HG03575 (cell line): ENCODE data around the gene LRRC10B.

Experiments
- ATAC-seq: cut with Tn5 transposase; IDR thresholded peaks from one replicate; pipeline ENCODE4 v1.9.1; 2021; ENCODE audit not compliant: unreplicated experiment, insufficient number of reproducible peaks, low FRiP score; ENCODE audit errors: extremely low read depth

Gene LRRC10B

GRCh38 chr11:61485080-61485479, 23.5 kb upstream of the LRRC10B start:
- ATAC-seq = no peak

DNA sequence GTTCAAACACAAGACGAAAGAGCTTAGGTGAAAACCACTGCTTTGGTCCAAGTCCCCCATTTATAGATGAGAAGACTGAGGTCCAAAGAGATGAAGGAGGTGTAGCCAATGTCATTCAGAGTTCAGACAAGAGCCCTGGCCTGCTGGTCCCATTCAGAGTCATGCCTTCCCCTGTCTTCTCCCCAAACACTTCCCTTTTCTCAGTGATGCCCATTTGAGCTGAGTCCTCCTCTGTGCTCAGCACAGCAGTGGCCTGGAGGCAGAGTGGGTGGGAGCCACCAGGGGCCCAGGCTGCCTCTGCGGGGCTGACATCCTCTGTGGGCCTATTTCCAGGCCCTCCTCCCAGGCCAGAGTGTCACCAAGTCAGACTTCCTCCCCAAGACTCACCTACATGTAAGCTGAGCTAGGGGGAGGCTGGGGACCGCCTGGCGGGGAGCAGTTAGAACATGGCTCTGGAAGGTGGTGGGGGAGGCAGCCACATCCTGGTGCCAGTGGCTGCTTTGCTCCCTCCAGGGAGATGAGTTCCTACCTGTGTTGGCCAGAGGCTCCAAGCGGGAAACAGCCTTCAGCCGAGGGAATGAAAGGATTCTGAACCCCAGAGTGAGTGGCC, 22.4 kb upstream of the LRRC10B start:
- no peak for ATAC-seq

GRCh38 chr11:61486779-61487178, 21.8 kb upstream of the LRRC10B start:
- ATAC-seq = no peak

DNA sequence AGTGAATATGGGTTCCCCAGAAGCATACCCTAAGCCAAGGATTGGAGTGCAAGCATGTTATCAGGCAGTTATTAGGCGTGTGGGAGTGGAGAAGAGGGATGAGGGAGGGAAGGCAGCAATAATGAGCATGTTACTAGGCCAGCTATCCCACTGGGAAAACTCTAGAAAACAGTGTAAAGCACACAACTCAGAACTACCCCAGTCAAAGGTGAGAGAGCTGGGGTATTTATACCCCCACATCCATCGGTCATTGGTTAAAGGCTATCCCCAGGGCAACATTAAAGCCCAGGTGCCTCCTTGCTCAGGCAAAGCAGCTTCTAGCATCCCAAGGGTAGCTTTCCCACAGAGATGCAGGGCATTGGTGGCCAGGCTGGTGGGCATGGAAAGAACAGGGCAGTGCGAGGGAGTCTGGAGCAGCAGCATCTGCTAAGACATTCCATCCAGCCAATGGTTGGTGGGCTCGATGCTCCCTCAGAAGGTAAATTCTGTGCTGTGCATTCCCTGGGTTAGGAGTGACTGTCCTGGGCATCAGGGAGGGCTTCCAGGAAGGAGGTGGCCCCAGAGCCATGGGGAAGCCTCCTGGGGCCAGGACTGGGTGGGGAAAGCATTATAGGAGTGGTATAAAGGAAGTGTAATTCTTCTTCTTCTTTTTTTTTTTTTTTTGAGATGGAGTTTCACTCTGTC, 21.1 kb upstream of the LRRC10B start:
- ATAC-seq = no peak

DNA sequence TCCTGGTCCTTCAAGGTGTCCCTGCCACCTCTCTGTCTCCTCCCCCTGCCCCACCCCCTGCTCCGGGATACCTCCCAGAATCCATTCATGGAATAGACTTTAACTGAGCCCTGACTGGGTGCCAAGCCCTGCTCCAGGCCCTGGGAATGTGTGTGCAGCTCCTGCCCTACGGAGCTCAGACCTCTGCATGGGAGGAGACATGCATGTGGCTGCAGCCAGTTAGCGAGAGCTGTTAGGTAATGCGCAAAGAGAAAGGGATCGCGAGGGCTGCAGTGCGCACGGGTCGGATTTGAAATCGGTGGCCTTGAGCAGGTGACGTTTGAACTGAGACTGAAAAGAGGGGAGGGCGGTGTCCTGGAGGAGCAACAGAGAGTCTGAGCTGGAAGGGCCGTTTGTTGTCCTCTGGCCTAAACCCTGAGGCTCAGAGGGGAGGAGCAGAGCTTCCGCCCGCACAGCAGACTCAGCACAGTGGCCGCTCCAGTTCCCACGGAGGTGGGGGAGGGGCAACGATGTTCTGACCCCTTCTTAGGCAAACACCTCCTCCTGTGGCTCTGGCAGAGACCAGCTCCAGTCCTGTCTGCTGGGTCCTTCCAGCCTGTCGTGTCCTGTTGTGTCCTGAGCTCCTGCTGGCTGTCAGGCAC, 19.8 kb upstream of the LRRC10B start:
- ATAC-seq = no peak

DNA sequence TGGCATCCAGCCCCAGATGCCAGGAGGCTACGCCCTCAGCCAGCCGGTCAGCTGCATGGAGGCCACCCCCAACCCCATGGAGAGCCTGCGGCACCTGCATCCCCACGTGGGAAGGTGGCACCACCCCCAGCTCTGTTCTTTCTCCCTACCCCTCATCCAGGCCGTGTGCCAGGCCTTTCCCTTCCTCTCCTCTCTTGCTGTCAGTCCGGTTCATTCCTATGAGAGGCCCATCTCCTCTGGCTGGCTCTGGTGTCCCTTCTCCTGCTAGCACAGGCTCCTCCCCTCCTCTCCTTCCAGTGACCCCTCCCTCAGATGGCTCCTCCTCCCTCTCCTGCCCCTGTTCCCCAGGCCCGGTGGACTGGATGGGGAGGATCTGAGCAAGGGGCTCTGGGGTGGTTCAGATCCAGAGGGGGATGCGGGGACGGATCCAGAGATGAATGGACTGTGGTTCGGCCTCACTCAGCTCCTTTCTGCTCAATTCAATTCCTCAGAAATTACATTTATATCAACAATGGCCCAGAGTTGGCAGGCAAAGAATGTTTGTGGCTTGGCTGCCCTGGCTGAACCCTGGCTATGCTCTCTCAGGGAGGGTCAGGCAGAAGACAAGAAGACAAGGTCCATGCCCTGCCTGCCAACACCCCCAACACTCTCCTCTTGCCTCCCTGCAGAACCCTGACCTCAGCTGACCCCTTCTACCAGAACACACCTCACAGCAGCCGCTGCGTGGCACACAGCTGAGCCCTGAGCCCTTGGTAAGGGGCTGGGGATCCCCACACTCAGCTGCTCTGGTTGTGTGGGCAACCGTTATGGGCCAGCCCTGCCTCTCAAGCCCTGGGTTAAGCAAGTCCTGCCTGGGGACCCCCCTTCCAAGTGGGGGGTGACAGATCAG, 18.5 kb upstream of the LRRC10B start:
- ATAC-seq = no peak

- ATAC-seq = no peak
These were observed 16.7 kb upstream of the LRRC10B start for GRCh38 chr11:61491736-61492395.

DNA sequence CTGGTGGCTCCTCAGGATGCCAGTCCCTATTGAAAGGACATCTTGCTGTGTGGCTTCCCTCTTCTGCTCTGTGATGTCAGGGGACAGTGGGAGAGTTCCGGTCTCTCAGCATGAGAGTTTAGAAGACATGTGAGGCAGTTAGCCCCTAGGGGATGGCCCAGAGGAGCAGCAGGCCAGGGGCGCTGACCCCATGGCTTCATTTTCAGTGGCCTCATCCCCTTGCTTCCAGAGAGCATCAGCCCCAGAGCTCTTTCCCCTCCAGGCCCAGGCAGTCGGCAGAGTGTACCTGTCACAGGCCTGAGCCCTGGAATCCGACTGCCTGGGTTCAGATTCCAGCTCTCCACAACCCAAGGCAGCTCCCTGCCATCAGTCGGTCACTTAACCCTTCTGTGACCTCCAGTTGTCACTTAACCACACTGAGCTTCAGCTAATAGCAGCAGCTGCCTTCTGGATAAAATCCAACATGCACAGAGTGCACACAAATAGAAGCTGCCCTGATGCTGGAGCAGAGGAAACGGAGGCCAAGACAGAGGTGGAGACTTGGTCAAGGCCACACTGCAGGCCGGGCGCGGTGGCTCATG, 14.1 kb upstream of the LRRC10B start:
- ATAC-seq = no peak

- no peak for ATAC-seq
These were observed 12.5 kb upstream of the LRRC10B start for GRCh38 chr11:61495801-61496601.

DNA sequence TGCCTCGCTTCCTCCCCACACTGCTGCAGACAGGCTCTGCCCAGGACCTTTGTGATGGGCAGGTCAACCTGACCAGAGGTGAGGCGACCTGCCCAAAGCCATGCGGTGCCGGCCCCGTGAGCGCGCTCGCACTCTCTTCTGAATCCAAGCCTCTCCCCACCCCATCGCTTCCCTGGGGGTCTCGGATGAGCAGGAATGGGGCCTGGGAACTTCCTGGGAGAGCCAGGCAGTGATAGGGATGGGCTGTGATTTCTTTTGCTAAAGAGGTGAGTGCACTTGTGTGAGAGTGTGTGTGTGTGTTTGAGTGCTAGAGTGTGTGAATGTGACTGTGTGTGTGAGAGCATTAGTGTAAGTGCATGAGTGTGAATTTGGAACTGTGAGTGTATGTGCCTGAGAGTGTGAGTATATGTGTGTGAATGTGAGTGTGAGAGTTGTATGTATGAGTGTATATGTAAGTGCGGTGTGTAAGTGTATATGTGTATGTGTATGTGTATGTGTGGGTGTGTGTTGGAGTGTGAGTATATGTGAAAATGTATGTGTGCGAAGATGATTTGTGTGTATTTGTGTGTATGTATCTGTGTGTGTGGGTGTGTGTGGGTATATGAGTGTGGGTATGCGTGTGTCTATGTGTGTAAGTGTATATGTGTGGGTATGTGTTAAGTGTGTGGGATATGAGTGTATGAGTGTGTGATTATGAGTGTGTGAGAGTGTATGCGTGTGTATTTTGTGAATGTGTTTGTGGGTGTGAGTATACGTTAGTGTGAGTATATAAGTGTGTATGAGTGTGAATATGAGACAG, 11.7 kb upstream of the LRRC10B start:
- no peak for ATAC-seq

DNA sequence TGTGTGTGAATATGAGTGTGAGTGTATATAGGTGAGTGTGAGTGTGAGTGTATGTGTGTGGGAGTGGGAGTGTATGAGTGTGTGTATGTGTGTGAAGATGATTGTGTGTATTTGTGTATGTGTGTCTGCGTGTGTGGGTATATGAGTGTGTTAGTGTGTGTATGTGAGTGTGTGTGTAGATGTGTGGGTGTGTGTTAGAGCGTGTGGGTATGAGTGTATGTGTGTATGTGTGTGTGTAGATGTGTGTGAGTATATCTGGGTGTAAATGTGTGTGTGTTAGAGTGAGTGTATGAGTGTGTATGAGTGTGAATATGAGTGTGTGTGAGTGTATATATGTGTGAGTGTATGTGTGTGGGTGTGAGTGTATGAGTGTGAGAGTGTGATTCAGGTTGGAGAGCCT, 11.1 kb upstream of the LRRC10B start:
- ATAC-seq = no peak

DNA sequence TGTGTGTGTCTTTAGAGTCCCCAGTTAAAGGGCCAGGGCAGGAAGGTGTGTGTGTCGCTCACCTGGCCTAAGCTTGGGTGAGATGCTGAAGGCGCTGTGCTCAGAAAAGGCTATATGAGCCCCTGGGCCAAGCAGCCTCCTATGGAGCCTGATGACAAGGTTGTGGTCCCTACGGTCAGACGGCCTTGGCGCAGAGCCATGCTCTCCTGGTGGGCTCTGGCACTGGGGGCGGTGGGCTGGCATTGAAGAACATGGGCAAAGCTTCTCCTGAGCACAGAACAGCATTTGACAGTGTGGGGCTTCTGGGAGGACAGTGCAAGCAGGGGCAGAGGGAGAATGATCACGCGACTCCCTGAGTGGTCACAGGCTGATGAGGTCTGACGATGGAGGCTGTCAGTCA, 10.7 kb upstream of the LRRC10B start:
- no peak for ATAC-seq

DNA sequence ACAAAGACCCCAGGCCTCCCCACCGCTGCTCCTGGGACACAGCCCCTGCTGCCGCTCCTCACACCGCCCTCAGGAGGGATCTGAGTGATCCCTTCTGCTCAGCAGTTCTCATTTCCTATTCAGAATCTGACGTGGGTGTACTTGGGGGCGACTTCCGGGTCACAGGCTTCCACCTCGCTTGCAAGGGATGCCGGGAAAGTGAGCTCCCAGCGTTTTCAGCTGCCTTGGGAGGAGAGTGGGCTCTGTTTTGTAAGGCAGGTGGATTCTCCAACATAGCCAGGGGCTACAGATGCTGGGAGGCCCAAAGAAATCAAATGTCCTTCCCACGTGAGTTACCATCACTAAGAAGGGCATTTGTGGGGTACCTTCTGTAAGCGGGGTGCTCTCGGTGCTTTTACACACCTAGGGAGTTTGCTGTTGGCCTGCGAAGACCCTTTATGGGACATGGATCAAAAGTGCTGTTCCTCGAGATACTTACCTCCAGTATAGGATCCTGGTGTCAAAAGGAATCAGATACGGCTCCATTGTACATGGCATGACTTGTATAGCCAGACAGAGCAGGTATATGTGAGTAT, 9.7 kb upstream of the LRRC10B start:
- no peak for ATAC-seq

DNA sequence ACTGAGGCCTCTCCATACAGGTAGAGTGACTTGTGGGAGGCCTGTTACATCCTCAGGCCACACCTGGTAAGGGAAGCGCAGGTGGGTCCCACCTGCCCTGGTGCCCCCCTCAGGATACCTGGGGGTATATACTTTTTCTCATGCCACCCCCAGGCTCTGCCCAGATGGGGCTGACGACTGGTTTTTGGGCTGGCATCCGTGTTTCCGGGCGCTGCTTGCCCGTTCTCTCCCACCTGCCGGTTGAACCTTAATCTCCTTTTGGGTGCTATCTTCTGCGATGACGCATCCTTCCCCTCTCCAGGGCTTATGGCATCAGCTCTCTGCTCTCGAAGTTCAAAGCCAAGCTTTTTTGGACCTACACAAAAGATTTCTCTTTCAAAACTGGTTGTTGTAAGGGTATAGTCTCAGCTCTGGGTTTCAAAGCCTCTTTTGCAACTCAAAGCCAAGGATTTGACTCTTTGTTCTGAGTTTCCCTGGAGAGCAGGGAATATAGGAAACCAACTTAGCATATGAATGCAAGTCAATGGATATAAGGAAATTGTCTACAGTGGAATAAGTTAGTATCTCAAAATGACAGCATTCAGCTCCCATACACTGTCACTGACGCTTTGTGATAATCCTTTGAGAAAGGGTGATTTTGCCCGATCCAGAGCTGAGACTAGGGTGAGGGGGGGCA, 8.6 kb upstream of the LRRC10B start:
- no peak for ATAC-seq

GRCh38 chr11:61502522-61502921, 6.0 kb upstream of the LRRC10B start:
- ATAC-seq = no peak

GRCh38 chr11:61503135-61503770, 5.3 kb upstream of the LRRC10B start:
- ATAC-seq = no peak
